Chondrocyte (in vitro differentiated cells): ENCODE data around the gene NHSL2. TPM values are rescaled to one million over a fixed set of nuclear protein-coding genes. Genes with fewer than 3 reads are reported as not detected.

Experiments
- DNase-seq: peaks from one replicate; pipeline ENCODE4 v3.0.0; 2021; ENCODE audit warnings: mixed read lengths, low spot score
- H3K27ac Mint-ChIP-seq: one replicate; pipeline ENCODE4 v1.8.0; 2021; ENCODE audit warnings: mild to moderate bottlenecking, moderate library complexity, mixed read lengths; ENCODE audit not compliant: unreplicated experiment
- H3K27me3 Mint-ChIP-seq: 2 replicates; pipeline ENCODE4 v1.8.0; 2021; ENCODE audit warnings: low read depth, mixed read lengths
- H3K36me3 Mint-ChIP-seq: 2 replicates; pipeline ENCODE4 v1.8.0; 2021; ENCODE audit warnings: low read depth, mixed read lengths
- H3K4me1 Mint-ChIP-seq: 2 replicates; pipeline ENCODE4 v1.8.0; 2021; ENCODE audit warnings: low read depth, mild to moderate bottlenecking, mixed read lengths
- H3K4me3 Mint-ChIP-seq: one replicate; pipeline ENCODE4 v1.8.0; 2021; ENCODE audit warnings: mild to moderate bottlenecking, moderate library complexity, mixed read lengths; ENCODE audit not compliant: unreplicated experiment
- H3K9me3 Mint-ChIP-seq: 2 replicates; pipeline ENCODE4 v1.8.0; 2021; ENCODE audit warnings: low read depth, mixed read lengths
- total RNA-seq: library from RNA; stranded (reverse); gene quantifications from 3 replicates; pipeline ENCODE4 v1.2.1, GENCODE V29; 2021
- TF ChIP-seq, protein P1 (sequence below): fragments of 200-600 bp; sonication (generic); IDR thresholded peaks from 2 replicates; pipeline ENCODE4 v1.5.0; 2021; ENCODE audit warnings: antibody characterized with exemption, mild to moderate bottlenecking, moderate library complexity

NHSL2 gene
- total RNA-seq, 1 donor from 2014 or later: 2.1 TPM

DNA sequence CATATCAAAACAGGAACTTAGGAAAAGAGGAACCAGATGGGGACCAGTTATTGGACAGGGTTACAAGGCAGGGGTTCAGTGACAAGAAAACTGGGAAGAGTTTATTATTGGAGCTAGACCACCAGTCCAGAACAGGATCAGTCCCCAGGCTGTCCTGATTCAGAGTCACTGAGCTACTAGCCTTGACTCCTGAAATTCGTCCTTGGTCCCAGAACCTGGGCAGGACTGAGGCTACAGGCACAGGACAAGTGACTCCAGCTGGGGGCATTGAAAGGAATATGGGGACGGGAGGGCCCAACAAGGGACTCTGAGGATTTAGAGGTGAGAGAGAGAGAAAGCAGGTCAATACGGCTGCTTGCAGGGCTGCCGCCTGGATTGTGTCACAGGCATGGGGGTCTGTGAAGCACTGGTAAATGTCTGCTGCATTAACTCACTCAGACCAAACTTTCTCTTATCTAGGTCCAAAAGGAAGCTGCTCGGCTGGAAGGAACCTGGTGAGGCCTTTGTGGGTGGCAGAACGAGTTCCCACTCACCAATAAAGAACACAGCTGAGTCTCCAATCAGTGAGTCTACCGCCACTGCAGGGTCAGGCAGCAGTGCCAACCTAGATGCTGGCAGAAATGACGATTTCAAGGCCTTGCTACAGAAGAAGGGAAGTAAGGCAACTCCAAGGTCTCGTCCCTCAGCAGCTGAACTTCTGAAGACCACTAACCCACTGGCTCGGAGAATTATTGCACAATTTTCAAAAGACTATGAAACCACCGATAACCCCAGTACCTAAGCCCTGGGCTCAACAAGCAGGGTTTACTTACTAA is 232.4 kb downstream of the NHSL2 start:
- H3K36me3 Mint-ChIP-seq: peaks cover 2% of the 10 kb centered on the region
- H3K4me1 Mint-ChIP-seq: no peaks in the 10 kb centered on the region
- no peak overlapping the region for H3K4me3 Mint-ChIP-seq
- H3K9me3 Mint-ChIP-seq: no peaks in the 10 kb centered on the region
- TF ChIP-seq, protein P1, sequence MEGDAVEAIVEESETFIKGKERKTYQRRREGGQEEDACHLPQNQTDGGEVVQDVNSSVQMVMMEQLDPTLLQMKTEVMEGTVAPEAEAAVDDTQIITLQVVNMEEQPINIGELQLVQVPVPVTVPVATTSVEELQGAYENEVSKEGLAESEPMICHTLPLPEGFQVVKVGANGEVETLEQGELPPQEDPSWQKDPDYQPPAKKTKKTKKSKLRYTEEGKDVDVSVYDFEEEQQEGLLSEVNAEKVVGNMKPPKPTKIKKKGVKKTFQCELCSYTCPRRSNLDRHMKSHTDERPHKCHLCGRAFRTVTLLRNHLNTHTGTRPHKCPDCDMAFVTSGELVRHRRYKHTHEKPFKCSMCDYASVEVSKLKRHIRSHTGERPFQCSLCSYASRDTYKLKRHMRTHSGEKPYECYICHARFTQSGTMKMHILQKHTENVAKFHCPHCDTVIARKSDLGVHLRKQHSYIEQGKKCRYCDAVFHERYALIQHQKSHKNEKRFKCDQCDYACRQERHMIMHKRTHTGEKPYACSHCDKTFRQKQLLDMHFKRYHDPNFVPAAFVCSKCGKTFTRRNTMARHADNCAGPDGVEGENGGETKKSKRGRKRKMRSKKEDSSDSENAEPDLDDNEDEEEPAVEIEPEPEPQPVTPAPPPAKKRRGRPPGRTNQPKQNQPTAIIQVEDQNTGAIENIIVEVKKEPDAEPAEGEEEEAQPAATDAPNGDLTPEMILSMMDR: no peak
- H3K27ac Mint-ChIP-seq: no peak overlapping the region
- H3K27me3 Mint-ChIP-seq: no peaks in the 10 kb centered on the region
- DNase-seq: no peak

DNA sequence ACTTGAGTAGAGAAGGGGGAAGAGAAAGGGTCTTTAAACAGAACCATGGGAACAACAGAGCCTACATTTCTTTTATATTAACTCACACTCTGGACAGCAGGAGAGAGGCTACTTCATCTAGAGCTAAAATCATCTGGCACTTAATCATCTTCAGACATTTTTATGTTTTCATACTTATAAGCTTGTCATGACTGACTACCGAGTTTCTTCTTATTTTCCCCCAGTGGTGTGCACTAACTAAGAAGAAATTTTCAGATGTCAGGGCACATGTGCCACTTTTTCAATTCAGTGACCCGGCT is 232.9 kb downstream of the NHSL2 start:
- H3K4me3 Mint-ChIP-seq: no peak overlapping the region
- no peaks in the 10 kb centered on the region for H3K27me3 Mint-ChIP-seq
- H3K9me3 Mint-ChIP-seq: no peaks in the 10 kb centered on the region
- no peaks in the 10 kb centered on the region for H3K4me1 Mint-ChIP-seq
- no peak for DNase-seq
- H3K36me3 Mint-ChIP-seq: peaks cover 2% of the 10 kb centered on the region
- TF ChIP-seq, protein P1: no peak
- H3K27ac Mint-ChIP-seq: no peak overlapping the region

DNA sequence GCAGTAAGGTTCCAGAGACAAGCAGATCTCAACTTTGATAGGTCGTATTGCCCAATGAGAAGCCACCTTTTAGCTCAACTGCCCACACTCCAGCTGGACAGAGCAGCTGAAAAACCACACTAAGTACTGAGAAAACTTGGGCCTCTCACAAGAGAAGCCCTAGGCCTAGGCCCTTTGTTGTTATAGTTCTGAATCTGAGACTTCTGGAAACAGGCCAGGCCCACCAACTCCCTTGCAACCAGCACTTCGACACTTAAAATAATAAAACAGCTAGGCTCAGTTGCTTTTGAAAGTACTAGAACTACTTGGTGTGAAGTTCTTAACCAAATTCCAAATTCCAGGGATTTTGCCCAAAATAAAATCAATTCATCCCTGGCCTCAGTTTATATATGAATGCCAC is 234.5 kb downstream of the NHSL2 start:
- Mint-ChIP-seq H3K27ac (no peak overlapping the region), H3K9me3 (no peaks in the 10 kb centered on the region), H3K4me1 (peaks cover 10% of the 10 kb centered on the region), H3K27me3 (no peaks in the 10 kb centered on the region), H3K4me3 (no peak overlapping the region), H3K36me3 (peaks cover 2% of the 10 kb centered on the region)
- TF ChIP-seq, protein P1: no peak
- DNase-seq: no peak

DNA sequence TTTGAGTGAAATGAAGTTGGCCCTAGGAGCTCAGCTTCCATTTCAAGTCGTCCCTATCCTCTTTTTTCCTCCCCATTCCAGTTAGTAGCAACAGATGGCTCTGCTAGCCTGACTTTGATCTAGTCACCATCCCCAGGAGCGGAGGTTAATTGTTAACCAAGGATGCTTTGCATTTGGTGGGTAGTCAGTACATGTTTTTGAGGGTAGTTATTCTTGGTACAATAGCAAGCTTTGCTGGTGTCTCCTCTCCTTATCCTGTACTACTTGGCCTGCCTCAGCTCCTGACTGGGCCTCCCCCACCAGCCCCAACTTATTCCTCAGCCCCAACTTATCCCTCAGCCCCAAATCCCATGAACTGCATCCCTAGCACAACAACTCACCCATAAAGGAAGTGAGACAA is 235.9 kb downstream of the NHSL2 start:
- Mint-ChIP-seq H3K27me3 (no peaks in the 10 kb centered on the region), H3K4me1 (peaks cover 12% of the 10 kb centered on the region), H3K4me3 (no peak overlapping the region), H3K27ac (no peak overlapping the region), H3K9me3 (no peaks in the 10 kb centered on the region), H3K36me3 (no peaks in the 10 kb centered on the region)
- TF ChIP-seq, protein P1: no peak
- DNase-seq: no peak

DNA sequence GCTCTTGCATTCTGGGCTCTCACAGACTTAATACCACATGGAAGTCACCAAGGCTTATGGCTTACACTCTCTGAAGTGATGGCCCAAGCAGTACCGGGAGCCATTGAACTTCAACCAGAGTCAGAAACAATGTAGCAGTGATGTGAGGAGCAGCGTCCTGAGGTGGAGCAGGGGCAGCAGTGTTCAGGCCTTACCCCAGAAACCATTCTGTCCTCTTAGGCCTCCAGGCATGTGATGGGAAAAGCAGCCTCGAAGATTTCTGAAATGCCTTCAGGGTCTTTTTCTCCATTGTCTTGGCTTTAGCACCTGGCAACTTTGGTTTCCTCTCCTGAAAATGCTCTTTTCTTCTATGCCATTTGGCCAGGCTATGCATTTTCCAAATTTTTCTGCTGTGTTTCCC is 248.1 kb downstream of the NHSL2 start:
- Mint-ChIP-seq H3K27me3 (no peaks in the 10 kb centered on the region), H3K9me3 (peaks cover 8% of the 10 kb centered on the region), H3K4me1 (no peaks in the 10 kb centered on the region), H3K4me3 (no peak overlapping the region), H3K36me3 (no peaks in the 10 kb centered on the region), H3K27ac (no peak overlapping the region)
- TF ChIP-seq, protein P1: no peak
- no peak for DNase-seq
